ENCODE data around the gene AP3B1. TPM values are rescaled to one million over a fixed set of nuclear protein-coding genes. Genes with fewer than 3 reads are reported as not detected.
A peak's percentile ranks its signal among the peaks of the same experiment; 100 is the strongest.

The AP3B1 gene
- total RNA-seq, 1 donor from 2014 or later: 47.6 TPM

DNA sequence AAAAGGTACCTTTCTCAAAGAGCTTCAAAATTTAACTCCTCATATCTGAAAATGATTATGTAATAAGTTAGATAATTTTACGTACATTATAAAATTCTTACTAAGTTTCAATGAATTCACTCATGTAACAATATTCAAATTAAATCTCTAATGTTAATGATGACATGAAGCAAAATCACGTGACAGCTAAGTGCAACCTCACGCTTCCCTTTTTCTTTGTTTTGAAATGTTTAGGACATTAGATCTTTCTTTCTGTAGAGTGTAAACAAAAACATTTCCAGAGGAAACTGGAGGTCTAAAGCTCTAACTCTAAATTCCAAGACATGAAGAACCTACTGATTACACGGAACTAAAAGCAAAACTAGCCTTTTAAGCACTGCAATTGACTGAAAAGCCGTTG, 291.0 kb downstream of the AP3B1 start:
- no peak for DNase-seq

DNA sequence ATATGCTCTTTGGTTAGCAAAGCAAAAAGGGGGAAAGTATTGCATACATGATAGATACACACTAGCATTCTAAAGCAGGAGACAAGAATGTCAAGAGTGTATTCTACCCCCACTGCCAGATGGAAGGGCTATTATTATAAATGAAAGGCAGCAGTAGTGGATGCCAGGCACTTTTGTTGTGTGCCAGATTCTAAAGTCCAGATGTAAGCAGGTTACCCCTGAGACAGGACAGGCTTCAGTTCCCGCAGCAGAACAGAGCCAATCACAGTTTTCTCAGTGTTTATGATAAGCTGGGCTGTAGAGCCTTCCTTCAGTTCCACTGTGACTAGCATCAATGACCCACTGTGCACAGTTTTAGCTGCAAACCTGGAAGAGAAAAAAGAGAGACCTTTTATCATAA, 291.8 kb downstream of the AP3B1 start:
- no peak for DNase-seq

DNA sequence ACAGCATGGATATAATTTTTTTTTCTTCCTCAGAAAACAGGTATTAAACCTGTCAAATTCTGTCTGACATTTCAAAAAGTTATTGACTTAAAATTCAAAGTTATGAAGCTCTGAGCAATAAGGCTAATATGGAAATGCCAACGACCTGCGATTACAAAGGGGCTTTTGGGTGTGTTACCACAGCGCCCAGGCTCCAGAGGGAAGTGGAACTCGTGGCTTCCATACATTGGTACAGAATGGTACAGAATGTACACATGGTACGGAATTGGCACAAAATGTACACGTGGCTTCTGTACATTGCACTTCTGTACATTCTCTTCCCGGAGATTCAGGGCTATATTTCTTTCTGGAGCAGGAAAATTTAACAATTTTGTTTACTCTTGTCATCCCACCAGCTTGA, 293.3 kb downstream of the AP3B1 start:
- DNase-seq: no peak

DNA sequence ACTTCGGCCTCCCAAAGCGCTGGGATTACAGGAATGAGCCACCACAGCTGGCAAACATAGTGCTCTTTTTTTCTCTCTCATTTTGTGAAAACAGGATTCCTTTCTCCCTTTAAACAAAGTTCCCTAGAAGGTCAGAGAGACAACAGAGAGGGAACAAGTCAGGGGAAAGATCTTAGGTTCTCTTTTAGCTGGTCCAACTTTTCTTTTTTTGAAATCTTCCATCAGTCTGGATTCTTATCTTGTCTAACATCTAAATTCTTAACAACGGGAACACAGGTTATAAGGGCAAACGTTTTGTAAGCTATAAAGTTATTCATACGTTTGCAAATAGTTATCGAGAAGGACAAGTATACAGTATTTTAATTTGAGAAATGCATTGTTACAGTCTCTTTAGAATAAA, 294.3 kb downstream of the AP3B1 start:
- DNase-seq: no peak

DNA sequence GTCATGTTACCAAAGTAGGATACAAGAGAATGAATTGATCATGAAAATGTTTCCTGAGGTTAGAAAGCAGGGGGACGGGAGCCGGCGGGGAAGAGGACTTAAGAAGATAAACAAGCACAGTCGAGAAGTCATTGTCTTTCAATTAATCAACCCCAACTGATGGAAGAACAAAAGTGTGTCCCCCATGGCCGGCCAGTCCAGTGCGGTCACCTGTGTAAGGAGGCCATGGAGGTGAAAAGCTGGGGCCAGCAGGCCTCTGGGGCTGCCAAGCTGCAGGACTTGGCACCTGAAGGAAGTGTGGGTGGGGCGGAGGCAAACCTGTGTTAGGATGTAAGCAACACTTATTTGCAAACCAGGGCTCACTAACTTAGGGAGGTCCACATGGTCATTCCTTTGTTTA, 295.1 kb downstream of the AP3B1 start:
- no peak for DNase-seq

DNA sequence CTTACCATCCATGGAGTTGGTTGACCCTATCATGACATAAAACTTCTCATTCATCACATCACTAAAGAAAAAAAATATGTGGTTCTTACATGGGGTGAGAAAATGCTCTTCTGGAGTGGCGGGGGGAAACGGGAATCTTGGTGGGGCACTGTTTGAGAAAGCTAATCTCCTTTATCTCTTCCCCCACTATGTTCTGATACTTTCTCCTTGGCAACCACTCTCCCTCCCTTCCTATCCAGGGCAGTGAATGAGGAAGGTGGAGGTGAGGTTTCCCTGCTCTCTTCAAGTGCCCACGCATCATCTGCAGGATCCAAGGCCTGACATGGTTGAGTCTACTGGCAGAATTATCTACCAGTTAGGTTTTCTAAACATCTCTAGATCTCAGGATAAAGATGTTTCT, 297.6 kb downstream of the AP3B1 start:
- DNase-seq: no peak

DNA sequence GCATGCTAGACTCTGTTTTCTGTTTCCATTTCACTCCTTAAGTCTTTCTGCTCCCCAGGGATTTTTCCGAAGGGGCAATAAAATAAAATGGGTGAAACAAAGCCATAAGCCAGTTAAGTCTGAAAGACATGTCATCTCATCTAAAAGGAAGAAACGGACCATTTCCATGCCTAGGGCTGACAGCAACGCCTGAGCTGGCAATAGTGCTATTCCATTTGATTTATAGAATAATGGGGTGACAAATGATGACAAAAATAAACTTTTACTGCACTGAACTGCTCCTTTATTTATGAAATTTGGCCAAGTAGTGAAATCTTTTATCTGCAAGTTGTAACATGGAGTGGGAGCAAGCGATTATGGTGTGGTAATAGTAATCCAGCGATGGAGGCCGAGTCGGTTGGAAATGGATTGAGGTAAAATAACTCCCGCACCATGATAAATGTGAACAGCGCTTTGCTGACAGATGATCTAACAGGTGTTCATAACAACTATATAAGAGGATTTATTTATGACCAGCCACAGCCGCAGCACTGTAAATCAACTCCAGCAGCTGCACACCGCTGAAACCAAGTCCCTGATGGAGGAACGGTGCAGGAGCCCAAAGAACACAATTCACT, 298.6 kb downstream of the AP3B1 start:
- peak; percentile 81 for DNase-seq

DNA sequence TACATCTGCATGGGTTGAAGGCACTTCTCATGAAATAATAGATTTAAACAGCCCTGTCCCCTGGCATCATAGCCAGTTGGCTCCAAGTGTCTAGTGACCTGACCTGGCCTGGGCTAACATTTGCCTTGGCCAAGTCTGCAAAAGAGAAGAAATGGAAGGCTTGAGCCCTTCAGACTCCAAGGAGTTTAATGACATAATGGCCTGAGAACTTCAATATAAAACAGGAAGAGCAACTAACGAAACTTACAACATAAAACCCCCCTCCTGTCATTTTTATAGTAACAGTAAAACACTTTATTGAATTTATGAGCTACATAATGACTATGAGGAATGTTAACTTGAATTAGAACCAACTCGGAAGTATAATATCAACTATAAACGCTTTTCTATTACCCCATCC, 299.6 kb downstream of the AP3B1 start:
- no peak for DNase-seq

DNA sequence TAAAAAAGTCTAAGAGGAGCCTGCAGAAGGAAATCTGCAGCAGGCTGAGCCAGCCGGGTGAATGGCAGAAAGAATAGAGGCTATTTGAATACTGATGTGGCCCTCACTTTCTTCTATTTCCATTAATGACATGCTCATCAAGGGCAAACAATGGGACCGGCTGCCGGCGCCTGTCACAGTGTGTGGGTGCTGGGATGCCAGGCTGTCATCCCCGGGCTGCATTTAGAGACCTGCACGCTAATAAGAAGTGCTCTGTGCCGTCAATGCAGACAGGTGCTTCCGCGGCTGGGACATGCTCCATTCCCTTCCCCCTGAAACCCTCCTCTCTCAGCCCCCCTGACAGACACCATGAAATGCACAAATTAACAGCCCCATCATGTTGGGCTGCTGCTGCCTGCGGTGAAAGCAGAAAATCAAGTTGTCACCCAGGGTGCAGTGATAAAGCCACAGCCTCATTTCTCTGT, 300.6 kb downstream of the AP3B1 start:
- DNase-seq: peak; percentile 78

DNA sequence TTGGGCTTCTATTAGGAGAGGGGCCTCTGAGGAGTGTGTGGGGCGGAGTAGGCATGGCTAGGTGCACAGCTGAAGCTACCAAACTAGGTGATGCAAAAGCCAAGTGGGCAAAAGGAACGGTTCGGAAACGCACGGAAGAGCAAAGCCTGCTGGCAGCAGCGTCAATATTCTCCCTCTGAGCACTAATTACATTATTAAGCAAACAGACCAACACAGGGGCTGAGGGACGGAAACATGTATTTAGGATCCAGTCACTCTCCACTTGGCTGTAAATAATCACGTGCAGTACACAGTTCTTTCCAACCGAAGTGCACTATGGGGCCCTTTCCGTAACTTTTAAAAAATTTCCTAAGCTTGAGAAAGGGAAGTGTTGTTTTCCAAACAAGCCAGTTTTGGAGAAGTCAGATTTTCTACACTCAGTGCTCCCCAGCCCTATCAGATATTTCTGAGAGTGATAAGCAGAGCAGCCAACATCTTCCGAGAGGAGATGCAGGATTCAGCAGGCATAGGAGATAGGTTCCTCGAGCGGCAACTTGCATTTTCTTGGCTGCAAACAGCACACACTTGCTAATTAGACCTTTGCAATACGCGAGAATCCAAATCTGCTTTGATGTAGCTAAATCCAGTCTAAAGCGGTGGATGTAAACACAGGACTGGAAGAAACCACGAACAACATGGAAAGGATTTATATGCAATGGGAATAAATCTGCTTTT, 301.2 kb downstream of the AP3B1 start:
- DNase-seq: no peak

DNA sequence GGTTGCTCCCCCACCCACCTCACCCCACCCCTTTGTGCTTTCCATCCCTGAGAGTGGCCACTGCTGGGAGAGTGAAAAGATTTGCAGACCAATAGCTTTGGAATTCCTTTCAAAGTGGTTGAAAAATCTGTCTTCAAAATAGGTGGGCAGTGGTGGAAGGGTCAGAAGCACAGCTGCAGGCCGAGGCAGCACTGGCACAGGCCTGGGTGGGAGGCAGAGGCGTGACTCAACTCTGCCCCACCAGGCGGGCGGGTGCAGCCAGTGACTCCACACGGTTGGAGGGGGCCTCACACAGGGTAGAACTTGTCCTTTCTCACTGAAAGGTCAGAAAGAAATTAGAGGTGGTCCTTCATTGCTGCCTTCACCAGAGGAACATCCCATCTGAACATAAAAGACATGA, 303.4 kb downstream of the AP3B1 start:
- DNase-seq: no peak

DNA sequence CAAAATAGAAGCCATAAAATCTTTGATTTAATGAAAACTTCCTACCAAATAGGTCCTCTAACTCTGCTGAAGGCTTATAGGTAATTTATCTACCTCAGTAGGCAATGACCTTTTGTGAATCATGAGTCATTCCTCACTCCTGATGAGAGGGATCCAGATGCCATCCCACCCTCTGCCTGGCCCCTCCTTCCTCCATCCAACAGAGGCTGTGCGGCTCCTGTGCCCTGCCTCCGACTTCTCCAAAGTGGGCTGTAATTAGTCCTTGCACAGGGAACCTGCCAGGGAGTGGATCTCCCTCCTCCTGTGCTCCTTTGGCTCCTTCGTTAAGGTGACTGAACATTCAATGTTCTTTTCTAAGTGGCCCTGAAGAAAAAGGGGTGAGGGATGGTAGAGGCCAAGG, 304.5 kb downstream of the AP3B1 start:
- no peak for DNase-seq

DNA sequence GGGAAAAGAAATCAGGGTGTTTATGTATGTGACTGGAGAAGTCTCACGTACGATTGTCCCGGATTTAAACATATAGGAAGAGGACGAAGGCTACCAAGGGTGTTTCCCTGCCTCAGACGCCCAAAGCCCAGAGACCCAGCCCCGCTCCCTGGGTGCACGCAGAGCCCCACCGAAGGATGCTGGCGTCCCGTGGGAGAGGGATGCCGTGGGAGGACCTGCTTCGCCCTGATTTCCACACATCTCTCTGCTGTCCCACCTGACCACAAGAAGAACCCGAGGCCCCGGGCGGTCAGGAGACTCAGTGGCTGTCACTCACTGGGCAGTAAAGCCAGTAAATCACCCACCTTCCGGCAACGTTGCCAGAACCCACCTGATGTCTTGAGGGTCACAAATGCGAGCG, 306.5 kb downstream of the AP3B1 start:
- DNase-seq: no peak

DNA sequence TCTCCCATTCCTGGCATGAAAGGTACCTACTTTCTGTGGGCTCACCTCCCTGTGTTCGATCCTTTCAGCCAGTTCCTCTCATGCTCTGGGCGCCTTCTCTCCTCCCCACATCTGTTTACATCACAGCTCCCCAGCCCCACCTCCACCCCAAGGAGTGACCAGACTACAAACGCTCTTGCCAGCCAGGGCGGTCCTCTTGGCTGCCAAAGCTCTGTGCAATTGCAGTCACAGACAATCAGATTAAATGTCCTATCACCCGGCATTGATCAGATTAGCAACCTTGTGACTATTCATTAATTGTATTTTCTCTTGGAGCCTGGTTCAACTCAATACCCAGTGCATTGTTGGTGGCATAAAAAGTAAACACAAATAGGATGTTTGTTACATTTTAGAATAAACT, 307.2 kb downstream of the AP3B1 start:
- DNase-seq: no peak

DNA sequence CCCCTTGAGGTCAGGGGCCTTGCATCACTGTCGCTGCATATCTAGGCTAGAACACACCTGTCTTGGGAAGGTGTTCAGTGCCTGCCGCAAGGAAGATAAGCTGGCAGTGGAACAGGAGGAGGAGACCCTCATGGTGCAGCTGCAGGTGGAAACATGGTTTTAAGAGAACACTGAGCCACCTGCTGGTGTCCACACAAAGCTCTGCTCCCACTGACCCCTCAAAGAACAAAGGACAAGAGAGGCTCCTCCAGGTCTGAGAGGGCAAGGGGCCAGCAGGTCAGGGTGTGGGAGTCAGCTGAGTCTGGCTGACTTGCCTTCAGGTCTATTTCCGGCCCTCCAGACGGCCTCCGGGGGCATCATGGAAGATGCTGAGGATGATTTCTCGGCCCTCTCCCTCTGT, 308.2 kb downstream of the AP3B1 start:
- no peak for DNase-seq

DNA sequence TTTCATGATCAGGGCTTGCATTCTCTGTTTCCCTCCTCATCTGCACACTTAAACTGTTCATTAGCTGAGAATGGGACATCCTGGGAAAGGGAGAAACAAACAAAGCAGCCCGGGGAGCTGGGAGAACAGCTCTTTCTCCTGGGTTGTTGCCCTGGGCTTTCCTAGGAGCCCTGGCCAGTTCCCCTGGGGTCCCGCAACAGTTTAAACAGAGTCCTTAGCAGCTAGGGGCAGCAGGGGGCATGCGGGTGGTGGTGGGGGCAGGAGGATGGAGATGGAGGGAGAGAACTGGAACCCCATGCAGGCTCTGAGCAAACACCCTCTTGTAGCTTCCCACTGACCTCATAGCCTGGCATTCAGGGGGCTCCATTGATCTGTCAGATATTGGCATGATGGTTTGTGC, 309.3 kb downstream of the AP3B1 start:
- DNase-seq: no peak

DNA sequence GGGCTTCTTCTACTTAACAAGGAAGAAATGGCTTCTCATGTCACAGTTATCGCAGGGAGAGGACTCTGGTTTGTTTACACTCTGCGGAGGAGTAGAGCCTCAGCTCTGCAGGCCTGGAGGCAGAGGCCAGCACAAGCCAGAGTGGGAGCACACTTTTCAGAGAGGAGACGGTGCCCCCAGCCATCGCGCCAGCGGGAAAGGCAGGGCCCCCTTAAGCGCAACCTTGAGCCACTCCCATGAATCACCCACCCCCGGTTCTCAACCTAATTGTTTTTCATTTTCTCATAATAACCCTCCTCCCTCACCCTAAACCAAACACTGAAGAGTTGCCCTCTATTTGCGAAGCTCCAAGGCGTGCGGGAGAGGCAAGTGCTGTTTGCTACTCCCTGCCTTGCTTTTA, 309.9 kb downstream of the AP3B1 start:
- DNase-seq: no peak

DNA sequence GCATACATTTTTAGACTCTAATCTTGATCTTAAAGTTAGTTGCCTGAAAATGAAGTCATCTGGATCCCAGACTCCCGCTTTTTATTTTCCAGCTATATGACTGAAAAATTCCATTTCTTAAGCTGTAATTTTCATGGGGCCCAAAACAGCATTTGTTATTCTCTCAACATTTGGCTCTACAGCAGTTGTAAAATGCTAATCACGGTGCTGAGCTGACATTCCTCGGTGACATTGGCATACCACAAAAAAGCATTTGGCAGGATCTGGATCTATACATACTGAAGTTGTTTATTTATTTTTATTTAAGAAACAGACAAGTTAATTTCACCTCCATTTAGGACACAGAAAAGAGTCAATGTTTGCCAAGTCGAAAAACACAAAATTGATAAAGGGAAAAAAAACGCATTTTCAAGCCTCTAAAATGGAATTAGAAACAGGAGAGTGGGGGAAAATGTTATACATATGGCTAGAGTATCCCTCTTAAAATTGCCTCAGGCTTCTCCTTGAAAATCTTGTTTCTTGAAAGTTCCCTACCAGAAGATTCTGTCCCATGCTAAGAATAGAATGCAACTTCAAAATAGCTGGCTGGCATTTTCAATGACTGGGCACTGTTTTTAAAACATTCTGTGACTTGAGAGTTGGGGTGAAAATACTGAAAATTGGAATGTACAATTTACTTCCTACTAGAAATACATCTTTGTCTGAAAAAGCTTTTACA, 310.9 kb downstream of the AP3B1 start:
- no peak for DNase-seq

DNA sequence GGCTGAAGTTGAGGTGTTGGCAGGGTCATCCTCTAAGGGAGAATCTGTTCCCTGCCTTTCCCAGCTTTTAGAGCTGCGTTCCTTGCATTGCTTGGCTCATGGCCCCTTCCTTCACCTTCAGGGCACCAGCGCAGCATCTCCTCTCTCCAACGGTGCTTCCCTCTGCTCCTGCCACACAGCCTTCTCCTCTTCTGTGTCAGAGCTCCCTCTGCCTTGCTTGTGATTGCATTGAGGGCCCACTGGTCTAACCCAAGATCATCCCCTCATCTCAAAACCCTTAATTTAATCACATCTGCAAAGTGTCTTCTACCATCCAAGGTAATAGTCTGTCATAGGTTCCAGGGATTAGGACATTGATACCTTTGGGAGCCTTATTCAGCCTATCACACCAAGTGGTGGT, 312.7 kb downstream of the AP3B1 start:
- DNase-seq: no peak

DNA sequence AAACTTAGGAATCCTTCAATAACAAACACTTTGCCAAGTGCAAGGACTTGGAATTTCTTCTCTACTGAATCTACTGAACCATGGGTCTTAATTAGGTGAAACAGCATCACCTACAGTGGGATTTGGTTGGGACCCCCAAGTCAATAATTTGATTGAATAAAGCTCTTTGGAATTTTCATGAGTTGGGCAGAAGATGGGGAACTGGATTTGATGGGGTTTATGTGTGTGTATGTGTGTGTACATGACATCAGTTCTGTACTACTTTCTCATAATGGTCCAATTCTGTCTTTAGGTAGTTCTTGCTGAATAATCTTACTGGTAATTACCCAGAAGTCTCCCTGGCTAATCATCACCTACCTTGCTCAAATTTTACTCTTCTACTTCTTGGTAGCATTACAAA, 319.9 kb downstream of the AP3B1 start:
- DNase-seq: no peak

DNA sequence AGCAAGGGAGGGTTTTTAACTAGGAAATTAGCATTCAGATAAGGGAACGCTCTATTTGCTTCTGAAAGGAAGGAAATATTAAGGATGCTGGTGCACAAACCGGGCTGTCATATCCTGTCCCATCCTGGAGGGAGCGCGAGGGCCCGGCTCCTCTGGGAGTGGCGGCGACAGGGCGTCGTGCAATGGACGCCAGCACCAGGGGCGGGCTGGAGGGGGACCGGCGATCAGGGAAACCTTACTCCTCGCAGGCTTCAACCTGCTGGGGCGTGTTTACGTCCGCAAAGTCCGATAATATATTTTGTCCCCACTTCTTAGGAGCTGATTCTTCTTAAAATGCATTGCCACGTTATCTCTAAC, 321.3 kb downstream of the AP3B1 start:
- no peak for DNase-seq

DNA sequence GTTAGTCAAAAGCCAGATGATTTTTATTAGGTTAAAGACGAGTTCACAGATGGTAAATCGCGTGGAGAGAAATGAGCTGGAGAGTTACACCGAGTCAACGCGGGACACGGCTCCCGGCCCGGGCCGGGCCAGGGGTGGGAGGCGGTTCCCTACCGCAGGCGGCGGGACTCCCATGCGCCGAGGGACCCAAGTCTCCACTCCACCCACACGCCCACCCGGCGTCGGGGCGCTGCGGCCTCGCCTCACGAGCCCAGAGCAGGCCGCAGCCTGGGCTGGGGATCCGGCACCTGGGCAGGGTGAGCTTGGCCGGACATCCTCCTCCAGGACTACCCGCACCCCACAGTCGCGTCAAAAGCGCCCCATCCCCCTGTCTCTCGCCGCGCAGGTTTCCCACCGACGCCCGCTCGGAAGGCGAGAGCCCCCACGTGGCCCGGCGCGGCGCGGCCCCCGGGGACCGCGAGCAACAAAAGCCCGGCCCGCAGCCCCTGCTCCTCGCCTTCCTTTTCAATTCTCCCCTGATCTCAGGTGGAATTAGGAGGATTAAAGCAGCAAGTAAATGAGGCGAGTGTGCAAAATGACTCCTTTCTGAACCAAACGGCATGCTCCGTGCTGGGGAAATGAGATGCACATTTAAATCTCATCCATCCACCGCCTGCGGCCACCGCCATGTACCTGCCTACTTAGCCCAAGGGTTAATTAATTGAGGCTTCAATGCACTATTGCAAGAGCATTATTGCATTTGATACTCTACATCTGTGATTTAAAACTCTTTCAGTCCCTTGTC, 321.8 kb downstream of the AP3B1 start:
- no peak for DNase-seq

Measured in tongue (tissue), 2 donors.